ENCODE results near the gene OBSCN. TPM values are rescaled to one million over a fixed set of nuclear protein-coding genes. Genes with fewer than 3 reads are reported as not detected.
A peak's percentile ranks its signal among the peaks of the same experiment; 100 is the strongest.

OBSCN gene
- total and polyA plus RNA-seq, 12 donors = 0.90 to 18.0 (median 5.9) TPM

DNA sequence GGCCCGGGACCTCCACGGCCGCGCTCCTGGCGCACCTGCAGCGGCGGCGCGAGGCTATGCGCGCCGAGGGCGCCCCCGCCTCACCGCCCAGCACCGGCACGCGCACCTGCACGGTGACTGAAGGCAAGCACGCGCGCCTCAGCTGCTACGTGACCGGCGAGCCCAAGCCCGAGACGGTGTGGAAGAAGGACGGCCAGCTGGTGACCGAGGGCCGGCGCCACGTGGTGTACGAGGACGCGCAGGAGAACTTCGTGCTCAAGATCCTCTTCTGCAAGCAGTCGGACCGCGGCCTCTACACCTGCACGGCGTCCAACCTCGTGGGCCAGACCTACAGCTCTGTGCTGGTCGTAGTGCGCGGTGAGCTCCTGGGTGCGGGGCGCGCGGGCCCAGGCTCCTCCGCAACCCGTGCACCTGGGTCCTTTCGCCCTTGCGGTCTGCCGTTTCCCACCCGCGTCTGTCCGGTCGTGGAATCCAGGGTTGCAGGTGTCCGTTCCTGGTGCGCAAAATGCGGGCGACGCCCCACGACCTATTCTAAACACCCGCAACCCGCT lies 4.6 kb downstream of the OBSCN start:
- no peak overlapping the region for H3K27ac ChIP-seq
- 13 to 50% (median 15%) methylated on average over 4 to 66 of the region's 66 CpGs; no CpG with 5 or more reads in 1 of the 4 donors for WGBS, 4 donors

DNA sequence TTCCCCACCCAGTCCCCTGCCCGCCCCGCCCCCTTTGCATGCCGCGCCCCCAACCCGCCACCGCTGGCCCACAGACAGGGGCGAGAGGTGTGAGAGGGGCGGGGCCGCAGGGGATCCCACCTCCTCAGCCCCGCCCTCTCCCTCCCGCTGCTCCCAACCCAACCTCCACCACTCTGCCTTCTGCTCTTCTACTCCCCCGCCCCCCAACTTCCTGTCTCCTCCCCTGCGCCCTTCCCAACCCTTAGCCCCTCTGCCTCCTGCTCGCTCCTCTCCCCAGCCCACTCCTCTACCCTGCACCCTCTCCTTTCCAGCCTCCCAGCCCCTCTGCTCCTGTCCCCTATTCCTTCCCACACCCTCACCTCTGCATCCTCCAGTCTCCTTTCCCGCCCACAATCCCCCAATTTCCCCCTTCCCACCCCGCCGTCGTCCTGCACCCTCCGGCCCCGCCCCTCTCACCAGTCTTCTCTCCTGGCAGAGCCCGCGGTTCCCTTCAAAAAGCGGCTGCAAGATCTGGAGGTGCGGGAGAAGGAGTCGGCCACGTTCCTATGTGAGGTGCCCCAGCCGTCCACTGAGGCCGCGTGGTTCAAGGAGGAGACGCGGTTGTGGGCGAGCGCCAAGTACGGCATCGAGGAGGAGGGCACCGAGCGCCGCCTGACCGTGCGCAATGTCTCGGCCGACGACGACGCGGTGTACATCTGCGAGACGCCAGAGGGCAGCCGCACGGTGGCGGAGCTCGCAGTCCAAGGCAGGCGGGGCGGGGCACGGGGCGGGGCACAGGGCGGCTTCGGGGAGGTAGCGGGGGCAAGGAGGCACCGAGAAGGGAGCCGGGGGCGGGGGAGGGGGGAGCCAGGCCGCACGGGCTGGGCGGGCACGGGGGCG lies 5.4 kb downstream of the OBSCN start:
- no peaks in the 10 kb centered on the region for H3K9me3 ChIP-seq (replicated peaks in 1 of 3)
- peaks cover 5% of the 10 kb centered on the region in 2 donors for H3K4me1 ChIP-seq (replicated peaks in 1 of 2)
- intact Hi-C loops (cut with DNase I) = no loop called here
- DNase-seq = peak; percentile 78 to 90 (median 85)
- no peaks in the 10 kb centered on the region for H3K36me3 ChIP-seq (replicated peaks in 1 of 2)
- H3K27ac ChIP-seq = peak overlapping the region in 1 of 5 donors; percentile 49
- peaks cover 11% of the 10 kb centered on the region for H3K27me3 ChIP-seq
- 0 to 2% (median 1%) methylated on average over 9 to 67 of the region's 67 CpGs for WGBS, 4 donors
- H3K4me3 ChIP-seq = peak overlapping the region in 2 of 4 donors; percentile 32 to 68
- TF ChIP-seq, protein P1, sequence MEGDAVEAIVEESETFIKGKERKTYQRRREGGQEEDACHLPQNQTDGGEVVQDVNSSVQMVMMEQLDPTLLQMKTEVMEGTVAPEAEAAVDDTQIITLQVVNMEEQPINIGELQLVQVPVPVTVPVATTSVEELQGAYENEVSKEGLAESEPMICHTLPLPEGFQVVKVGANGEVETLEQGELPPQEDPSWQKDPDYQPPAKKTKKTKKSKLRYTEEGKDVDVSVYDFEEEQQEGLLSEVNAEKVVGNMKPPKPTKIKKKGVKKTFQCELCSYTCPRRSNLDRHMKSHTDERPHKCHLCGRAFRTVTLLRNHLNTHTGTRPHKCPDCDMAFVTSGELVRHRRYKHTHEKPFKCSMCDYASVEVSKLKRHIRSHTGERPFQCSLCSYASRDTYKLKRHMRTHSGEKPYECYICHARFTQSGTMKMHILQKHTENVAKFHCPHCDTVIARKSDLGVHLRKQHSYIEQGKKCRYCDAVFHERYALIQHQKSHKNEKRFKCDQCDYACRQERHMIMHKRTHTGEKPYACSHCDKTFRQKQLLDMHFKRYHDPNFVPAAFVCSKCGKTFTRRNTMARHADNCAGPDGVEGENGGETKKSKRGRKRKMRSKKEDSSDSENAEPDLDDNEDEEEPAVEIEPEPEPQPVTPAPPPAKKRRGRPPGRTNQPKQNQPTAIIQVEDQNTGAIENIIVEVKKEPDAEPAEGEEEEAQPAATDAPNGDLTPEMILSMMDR (IDR thresholded peaks at IDR 0.05) = peak; percentile 37 to 65 (median 48)
- TF ChIP-seq POLR2A (IDR thresholded peaks at IDR 0.05) = no peak

More for the DNA sequence above, 4.6 kb downstream of the OBSCN start:
- TF ChIP-seq POLR2A (IDR thresholded peaks at IDR 0.05) = no peak
- Histone ChIP-seq H3K36me3 (replicated peaks in 1 of 2) (no peaks in the 10 kb centered on the region), H3K4me3 (peak overlapping the region in 2 of 4 donors; percentile 32 to 68), H3K4me1 (replicated peaks in 1 of 2) (peaks cover 5% of the 10 kb centered on the region in 2 donors), H3K27me3 (peaks cover 11% of the 10 kb centered on the region), H3K9me3 (replicated peaks in 1 of 3) (no peaks in the 10 kb centered on the region)
- intact Hi-C loops (cut with DNase I) = no loop called here
- peak in 1 of 7 donors; percentile 47 for DNase-seq

DNA sequence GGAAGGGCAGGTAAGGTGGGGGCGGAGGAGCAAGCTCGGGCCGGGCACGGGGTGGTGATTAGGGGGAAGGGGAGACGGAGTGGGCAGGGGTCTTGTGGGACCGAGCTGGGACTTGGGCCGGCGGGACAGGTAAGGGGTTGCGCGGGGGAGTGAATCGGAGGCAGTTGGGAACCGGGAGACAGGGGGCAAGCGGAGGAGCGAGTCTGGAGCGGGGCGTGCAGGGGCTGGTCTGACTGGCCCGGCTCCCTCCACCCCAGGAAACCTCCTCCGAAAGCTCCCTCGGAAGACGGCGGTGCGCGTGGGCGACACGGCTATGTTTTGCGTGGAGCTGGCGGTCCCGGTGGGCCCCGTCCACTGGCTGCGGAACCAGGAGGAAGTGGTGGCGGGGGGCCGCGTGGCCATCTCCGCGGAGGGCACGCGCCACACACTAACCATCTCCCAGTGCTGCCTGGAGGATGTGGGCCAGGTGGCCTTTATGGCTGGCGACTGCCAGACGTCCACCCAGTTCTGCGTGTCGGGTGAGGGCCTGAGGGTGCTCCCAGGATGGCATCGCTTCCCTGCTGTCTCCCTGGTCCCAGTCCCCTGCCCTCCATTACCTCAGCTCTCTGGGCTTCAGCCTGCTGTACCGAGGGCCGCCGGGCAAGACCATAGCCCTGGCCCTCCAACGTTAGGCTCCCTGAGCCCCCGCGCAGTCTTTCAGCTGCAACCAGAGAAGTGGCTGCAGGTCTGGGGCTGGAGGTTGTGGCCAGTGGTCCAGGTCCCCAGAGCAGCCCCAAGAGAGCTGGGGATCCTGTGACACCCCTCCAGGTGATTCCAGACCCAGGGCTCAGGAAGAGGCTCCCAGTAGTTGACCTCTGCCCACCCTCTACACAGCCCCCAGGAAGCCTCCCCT lies 6.3 kb downstream of the OBSCN start:
- 26 to 52% (median 37%) methylated on average over 24 to 48 of the region's 48 CpGs for WGBS, 4 donors
- no peaks in the 10 kb centered on the region for H3K36me3 ChIP-seq (replicated peaks in 1 of 2)
- intact Hi-C loops (cut with DNase I) = no loop called here
- DNase-seq = peak in 1 of 7 donors; percentile 49
- H3K9me3 ChIP-seq (replicated peaks in 1 of 3) = no peaks in the 10 kb centered on the region
- H3K4me3 ChIP-seq = peak overlapping the region in 2 of 4 donors; percentile 32 to 68
- peaks cover 5% of the 10 kb centered on the region in 2 donors for H3K4me1 ChIP-seq (replicated peaks in 1 of 2)
- no peak overlapping the region for H3K27ac ChIP-seq
- peaks cover 11% of the 10 kb centered on the region for H3K27me3 ChIP-seq
- TF ChIP-seq, protein P1 (IDR thresholded peaks at IDR 0.05) = no peak
- TF ChIP-seq POLR2A (IDR thresholded peaks at IDR 0.05) = no peak

DNA sequence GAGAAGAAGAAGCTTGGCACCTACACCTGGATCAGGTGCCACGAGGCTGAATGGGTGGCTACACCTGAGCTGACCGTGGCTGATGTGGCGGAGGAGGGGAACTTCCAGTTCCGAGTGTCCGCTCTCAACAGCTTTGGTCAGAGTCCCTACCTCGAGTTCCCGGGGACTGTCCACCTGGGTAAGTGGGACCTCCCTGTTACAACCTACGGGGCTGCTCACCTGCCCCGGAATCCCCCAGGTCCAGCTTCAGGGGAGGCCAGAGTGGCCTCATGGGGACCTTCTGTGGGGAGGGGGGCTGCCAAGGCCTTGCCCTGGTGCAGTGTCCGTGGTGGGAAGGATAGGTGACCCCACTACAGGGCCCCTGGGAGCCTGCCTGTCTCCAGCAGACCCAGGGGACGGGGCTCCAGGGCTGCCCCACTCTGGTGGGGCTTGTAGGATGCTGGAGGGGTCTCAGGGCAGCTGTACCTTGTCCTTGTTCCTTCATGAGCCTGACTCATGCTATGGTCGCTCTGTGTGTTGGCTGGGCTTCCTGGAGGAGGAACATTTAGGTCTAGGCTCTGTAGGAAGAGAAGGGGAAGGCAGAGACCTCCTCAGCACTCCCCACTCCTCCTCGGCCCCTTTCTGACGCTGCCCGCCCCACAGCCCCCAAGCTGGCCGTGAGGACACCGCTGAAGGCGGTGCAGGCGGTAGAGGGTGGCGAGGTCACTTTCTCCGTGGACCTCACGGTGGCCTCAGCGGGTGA lies 7.2 kb downstream of the OBSCN start:
- Histone ChIP-seq H3K4me3 (no peak overlapping the region), H3K4me1 (replicated peaks in 1 of 2) (peaks cover 5% of the 10 kb centered on the region in 2 donors), H3K27ac (no peak overlapping the region), H3K9me3 (replicated peaks in 1 of 3) (no peaks in the 10 kb centered on the region), H3K36me3 (replicated peaks in 1 of 2) (no peaks in the 10 kb centered on the region), H3K27me3 (peaks cover 11% of the 10 kb centered on the region)
- intact Hi-C loops (cut with DNase I) = no loop called here
- 82 to 94% (median 94%) methylated on average over 12 to 23 of the region's 23 CpGs for WGBS, 4 donors
- DNase-seq = peak in 1 of 7 donors; percentile 33
- no peak for TF ChIP-seq POLR2A (IDR thresholded peaks at IDR 0.05)
- TF ChIP-seq, protein P1 (IDR thresholded peaks at IDR 0.05) = no peak

All from adrenal gland (tissue), 12 donors.